ENCODE results near the gene TRAPPC14. TPM values are rescaled to one million over a fixed set of nuclear protein-coding genes. Genes with fewer than 3 reads are reported as not detected.

The TRAPPC14 gene
- total RNA-seq, 2 donors from 2014 or later = 7.3 to 27.7 TPM

DNA sequence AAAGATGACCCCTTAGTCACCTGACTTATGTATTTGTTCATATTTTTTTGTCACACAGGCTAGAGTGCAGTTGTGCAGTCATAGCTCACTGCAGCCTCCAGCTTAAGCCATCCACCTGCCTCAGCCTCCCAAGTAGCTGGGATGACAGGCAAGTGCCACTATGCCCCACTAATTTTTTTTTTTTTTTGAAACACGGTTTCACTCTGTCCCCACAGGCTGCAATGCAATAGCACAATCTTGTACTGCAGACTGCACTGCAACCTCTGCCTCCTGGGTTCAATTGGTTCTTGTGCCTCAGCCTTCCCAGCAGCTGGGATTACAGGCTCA, 29.9 kb downstream of the TRAPPC14 start:
- Histone ChIP-seq H3K27me3 (no peaks in the 10 kb centered on the region), H3K9me3 (no peaks in the 10 kb centered on the region), H3K4me3 (no peak overlapping the region), H3K4me1 (peaks cover 54% of the 10 kb centered on the region), H3K27ac (peak overlapping the region in 1 of 4 donors; percentile 99), H3K36me3 (replicated peaks in 1 of 2; ENCODE audit: insufficient read depth in 1 of 2, low read depth in 2 of 2) (no peaks in the 10 kb centered on the region)
- intact Hi-C loops (cut with DNase I) = no loop called here
- DNase-seq = no peak
- 63 to 76% methylated on average over 1 of the region's 1 CpG for WGBS, 2 donors
- ATAC-seq = no peak
- no peak for TF ChIP-seq POLR2A (IDR thresholded peaks at IDR 0.05)
- TF ChIP-seq, protein P1, sequence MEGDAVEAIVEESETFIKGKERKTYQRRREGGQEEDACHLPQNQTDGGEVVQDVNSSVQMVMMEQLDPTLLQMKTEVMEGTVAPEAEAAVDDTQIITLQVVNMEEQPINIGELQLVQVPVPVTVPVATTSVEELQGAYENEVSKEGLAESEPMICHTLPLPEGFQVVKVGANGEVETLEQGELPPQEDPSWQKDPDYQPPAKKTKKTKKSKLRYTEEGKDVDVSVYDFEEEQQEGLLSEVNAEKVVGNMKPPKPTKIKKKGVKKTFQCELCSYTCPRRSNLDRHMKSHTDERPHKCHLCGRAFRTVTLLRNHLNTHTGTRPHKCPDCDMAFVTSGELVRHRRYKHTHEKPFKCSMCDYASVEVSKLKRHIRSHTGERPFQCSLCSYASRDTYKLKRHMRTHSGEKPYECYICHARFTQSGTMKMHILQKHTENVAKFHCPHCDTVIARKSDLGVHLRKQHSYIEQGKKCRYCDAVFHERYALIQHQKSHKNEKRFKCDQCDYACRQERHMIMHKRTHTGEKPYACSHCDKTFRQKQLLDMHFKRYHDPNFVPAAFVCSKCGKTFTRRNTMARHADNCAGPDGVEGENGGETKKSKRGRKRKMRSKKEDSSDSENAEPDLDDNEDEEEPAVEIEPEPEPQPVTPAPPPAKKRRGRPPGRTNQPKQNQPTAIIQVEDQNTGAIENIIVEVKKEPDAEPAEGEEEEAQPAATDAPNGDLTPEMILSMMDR (IDR thresholded peaks at IDR 0.05) = no peak

DNA sequence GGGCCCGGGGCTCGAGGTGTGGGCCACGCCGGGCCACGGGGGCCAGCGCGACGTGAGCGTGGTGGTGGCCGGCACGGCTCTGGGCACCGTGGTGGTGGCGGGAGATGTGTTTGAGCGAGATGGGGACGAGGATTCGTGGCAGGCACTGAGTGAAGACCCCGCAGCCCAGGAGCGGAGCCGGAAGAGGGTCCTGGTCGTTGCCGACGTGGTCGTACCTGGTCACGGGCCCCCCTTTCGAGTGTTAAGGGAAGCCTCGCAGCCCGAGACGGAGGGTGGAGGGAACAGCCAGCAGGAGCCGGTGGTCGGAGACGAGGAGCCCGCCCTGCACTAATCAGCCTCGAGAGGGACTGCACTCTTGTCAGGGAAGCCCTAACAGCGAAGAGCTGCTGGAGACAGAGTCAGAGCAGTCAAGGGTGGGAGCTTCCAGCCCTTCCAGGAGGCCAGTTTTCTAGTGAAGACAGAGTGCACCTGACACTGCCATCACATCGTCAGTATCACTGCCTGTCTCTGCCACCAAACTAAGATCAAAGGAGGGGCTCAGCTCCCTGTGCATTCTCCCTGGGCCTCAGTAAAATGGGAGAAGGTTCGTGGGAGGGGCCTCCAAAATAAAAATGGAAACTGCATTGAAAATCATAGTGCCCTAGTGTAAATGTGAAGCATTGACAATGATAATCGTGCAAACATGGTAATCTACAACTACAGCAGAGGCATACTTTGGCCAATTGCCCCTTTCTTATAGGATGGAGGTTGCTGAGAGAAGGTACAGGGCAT, 30.5 kb downstream of the TRAPPC14 start:
- 3 to 7% methylated on average over 9 to 37 of the region's 37 CpGs for WGBS, 2 donors
- Histone ChIP-seq H3K9me3 (no peaks in the 10 kb centered on the region), H3K4me3 (peak overlapping the region; percentile 73 to 82), H3K36me3 (replicated peaks in 1 of 2; ENCODE audit: insufficient read depth in 1 of 2, low read depth in 2 of 2) (no peaks in the 10 kb centered on the region), H3K4me1 (peaks cover 48% of the 10 kb centered on the region), H3K27me3 (no peaks in the 10 kb centered on the region), H3K27ac (peak overlapping the region; percentile 94 to 99 (median 98))
- intact Hi-C loops (cut with DNase I) = no loop called here
- TF ChIP-seq, protein P1 (IDR thresholded peaks at IDR 0.05) = no peak
- no peak for TF ChIP-seq POLR2A (IDR thresholded peaks at IDR 0.05)
- no peak for ATAC-seq
- peak in 2 of 4 donors; percentile 26 to 28 for DNase-seq

DNA sequence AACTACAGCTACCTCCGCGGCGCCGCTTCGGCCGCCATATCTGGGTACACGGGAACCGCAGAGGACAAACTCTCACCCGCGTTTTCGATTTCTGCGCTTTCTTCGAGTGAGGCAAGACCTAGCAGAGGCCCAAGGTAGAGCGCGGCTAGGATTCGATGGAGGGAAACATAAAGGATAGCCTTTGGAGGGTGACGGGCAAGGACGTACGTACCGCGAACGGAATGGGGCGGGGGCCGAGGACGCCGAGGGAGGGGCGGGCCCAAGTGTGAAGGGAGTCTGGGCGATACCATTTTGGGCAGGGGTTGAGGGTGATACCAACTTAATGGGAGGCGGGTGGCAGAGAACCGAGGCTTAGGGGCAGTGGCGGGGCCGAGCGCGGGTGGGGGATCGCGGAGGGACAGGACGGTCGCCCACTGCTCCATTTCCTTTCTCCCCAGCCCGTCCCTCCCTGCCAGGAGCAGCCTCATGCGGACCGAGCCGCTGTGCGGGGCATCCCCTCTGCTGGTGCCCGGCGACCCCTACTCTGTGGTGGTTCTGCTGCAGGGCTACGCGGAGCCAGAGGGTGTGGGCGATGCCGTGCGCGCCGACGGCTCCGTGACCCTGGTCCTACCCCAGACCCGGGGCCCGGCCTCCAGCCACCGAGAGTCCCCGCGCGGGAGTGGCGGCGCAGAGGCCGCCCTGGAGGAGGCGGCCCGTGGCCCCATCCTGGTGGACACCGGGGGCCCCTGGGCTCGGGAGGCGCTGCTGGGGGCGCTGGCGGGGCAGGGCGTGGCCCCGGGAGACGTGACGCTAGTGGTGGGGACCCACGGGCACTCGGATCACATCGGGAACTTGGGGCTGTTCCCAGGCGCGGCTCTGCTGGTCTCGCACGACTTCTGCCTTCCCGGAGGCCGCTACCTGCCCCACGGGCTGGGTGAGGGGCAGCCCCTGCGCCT, 31.3 kb downstream of the TRAPPC14 start, which contains the start of gene MBLAC1:
Gene MBLAC1 (plus strand): TSS at position 37 of the 935 bp plus-strand sequence. CDS start 429 bp downstream, at position 466.
- TF ChIP-seq, protein P1 (IDR thresholded peaks at IDR 0.05) = no peak
- TF ChIP-seq POLR2A (IDR thresholded peaks at IDR 0.05) = peak; percentile 12 to 73 (median 68)
- intact Hi-C loops (cut with DNase I) = no loop called here

DNA sequence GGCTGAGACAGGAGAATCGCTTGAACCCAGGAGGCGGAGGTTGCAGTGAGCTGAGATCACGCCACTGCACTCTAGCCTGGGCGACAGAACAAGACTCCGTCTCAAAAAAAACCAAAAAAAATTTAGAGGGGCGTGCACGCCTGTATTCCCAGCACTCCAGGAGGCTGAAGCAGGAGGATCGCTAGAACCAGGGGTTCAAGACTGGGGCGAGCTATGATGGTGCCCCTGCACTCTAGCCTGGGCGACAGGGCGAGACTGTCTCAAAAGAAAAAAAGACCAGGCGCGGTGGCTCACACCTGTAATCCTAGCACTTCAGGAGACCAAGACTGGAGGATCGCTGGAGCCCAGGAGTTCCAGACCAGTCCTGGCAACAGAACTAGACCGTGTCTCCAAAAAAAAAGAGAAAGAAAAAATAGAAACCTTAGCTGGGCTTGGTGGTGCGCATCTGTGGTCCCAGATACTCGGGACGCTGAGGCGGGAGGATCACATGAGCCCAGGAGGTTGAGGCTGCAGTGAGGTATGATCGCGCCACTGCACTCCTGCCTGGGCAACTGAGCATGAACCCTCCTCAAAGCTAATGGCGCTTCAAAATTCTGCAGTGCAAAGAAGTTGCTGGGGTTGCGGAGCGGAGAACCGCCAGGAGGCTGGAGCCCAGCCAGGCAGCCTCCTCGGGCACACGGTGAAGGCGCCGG, 32.1 kb downstream of the TRAPPC14 start:
- Histone ChIP-seq H3K4me1 (peaks cover 38% of the 10 kb centered on the region), H3K36me3 (replicated peaks in 1 of 2; ENCODE audit: insufficient read depth in 1 of 2, low read depth in 2 of 2) (no peaks in the 10 kb centered on the region), H3K4me3 (peak overlapping the region; percentile 73 to 82), H3K27ac (peak overlapping the region; percentile 94 to 99 (median 98)), H3K27me3 (no peaks in the 10 kb centered on the region), H3K9me3 (no peaks in the 10 kb centered on the region)
- ATAC-seq (no peak), DNase-seq (no peak)
- TF ChIP-seq, protein P1 (IDR thresholded peaks at IDR 0.05) = peak in 1 of 7 experiments; percentile 22
- TF ChIP-seq POLR2A (IDR thresholded peaks at IDR 0.05) = no peak
- intact Hi-C loops (cut with DNase I) = no loop called here
- WGBS, 2 donors = 12% methylated on average over 29 of the region's 29 CpGs

More for the DNA sequence above, 31.3 kb downstream of the TRAPPC14 start, which contains the start of gene MBLAC1:
- ATAC-seq (peak; percentile 90), DNase-seq (peak; percentile 91 to 94 (median 93))
- peak within 1 kb of the TSS; percentile 73 to 82 for H3K4me3 ChIP-seq
- H3K4me1 ChIP-seq = peaks cover 42% of the 10 kb centered on the region
- no peaks in the 10 kb centered on the region for H3K27me3 ChIP-seq
- no peaks in the 10 kb centered on the region for H3K9me3 ChIP-seq
- peak within 1 kb of the TSS; percentile 94 to 99 (median 98) for H3K27ac ChIP-seq
- no peaks in the 10 kb centered on the region for H3K36me3 ChIP-seq (replicated peaks in 1 of 2; ENCODE audit: insufficient read depth in 1 of 2, low read depth in 2 of 2)
- 0 to 1% methylated on average over 41 to 64 of the region's 85 CpGs for WGBS, 2 donors
